ENCODE results near the gene COBL.
"Not testable (repeated sequence)": the region's sequence is repeated elsewhere in the genome, so short reads cannot be mapped to it uniquely, and the experiment has no call there.

COBL gene

DNA sequence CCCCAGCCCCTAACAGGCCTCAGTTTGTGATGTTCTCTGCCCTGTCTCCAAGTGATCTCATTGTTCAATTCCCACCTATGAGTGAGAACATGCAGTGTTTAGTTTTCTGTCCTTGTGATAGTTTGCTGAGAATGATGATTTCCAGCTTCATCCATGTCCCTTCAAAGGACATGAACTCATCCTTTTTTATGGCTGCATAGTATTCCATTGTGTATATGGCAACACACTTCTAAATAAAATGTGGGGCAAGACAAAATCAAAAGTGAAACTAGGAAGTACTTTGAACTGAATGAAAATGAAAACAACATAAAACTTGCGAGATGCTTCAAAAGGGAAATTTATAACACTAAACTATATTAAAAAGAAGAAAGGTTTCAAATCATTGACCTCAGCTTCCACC lies 326.4 kb downstream of the COBL start:
- DNase-seq (ENCODE audit: low read depth): not testable (repeated sequence)

GRCh38 chr7:50988988-50989387 lies 327.6 kb downstream of the COBL start:
- no peak for DNase-seq (ENCODE audit: low read depth)

- DNase-seq (ENCODE audit: low read depth): no peak
These were observed 328.1 kb downstream of the COBL start for GRCh38 chr7:50988465-50988864.

DNA sequence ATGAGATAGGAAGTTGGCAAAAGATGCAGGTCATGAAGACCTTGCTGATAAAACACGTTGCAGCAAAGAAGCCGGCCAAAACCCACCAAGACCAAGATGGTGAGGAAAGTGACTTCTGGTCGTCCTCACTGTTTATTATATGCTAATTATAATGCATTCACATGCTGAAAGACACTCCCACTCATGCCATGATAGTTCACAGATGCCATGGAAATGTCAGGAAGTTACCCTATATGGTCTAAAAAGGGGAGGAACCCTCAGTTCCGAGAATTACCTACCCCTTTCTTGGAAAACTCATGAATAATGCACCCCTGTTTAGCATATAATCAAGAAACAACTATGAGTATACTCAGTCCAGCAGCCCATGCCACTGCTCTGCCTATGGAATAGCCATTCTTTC lies 331.5 kb downstream of the COBL start:
- no peak for DNase-seq (ENCODE audit: low read depth)

DNA sequence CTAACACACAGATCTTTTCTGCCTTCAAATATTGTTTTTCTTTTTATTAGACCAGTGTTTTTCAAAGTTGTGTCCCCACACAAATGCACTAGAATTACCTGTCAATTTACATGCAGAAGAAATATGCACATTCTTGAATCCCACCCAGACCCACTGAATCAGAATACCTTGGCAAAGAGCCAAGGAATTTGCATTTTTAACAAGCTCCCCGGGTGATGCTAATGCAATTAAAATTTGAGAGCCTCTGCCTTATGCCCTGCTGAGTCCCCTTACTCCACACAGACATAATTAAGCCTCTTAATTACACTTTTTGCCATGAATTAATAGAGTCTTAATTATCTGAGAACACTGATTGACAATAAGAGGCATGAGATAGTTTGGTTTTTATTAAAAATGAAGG lies 332.8 kb downstream of the COBL start:
- no peak for DNase-seq (ENCODE audit: low read depth)

DNA sequence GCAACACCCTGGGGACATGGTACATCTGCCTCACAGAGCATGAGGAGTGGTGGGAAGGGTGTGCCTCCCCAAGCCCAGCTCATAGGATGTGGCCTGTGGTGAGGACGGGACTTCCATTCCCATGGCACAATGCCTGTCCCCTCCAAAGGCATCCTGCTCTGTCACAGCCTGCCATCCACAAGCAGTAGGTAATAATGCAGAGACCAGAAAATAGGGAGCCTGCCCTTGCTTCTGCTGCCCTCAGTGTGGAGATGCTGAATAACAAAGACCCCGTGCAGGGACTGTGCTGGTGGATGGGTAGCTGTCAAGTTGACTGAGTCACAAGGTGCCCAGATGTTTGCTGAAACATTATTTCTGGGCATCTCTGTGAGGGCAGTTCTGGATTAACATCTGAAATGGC lies 334.0 kb downstream of the COBL start:
- no peak for DNase-seq (ENCODE audit: low read depth)

DNA sequence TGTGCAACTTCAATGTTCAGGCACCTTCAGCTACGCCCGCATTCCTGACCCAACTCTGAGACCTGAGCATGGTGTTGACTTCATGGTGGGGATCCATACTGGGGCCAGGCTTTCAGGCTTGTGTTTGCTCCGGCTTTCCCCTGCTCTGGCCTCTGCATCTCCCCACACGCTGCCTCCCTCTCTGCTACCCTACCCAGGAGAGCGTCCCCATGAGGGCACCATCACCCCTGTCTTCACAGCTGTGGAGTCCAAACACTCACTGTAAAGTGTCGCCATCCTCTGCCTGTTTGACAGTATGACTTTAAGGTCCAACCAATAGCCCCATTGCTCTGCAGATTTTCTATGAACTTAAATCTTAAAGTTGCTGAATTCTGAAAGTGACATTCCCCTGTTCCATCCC lies 334.9 kb downstream of the COBL start:
- no peak for DNase-seq (ENCODE audit: low read depth)

DNA sequence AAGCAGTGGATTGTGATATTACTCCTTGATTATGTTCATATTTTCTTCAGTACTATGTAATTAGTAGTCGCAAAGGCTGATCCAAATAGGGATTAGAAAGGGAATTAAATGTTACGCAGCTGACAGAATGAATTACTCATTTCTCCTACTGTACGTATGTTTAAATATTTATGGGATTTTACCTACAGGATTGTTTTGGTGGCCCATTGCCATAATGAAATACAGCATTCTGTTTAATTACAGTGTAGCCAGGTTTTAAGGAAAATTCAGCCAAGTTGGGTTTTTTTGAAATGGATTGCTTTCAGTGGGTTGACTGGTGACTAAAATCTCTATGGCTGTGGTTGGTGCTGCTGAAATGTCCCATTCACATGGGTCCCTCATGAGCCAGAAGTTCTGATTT lies 336.2 kb downstream of the COBL start:
- DNase-seq (ENCODE audit: low read depth): no peak

GRCh38 chr7:50978633-50979215 lies 337.9 kb downstream of the COBL start:
- peak; percentile 38 for DNase-seq (ENCODE audit: low read depth)

GRCh38 chr7:50977421-50977820 lies 339.2 kb downstream of the COBL start:
- no peak for DNase-seq (ENCODE audit: low read depth)

DNA sequence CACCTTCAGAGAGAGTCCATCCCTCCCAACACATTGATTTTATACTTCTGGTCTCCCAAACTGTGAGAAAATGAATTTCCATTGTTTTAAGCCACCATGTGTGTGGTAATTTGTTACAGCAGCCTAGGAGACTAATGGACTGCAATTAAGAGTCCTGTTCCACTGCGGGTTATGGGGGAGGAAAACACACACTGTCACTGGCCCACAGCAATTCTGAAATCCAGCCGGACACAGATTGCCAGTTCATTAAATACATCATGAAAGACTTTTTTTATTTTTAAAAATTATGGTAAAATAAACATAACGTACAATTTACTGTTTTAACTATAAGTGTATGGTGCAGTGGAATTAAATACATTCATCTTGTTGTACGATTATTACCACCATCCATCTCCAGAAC lies 340.5 kb downstream of the COBL start:
- no peak for DNase-seq (ENCODE audit: low read depth)

- no peak for DNase-seq (ENCODE audit: low read depth)
These were observed 342.4 kb downstream of the COBL start for GRCh38 chr7:50974240-50974639.

- DNase-seq (ENCODE audit: low read depth): no peak
These were observed 342.8 kb downstream of the COBL start for GRCh38 chr7:50973814-50974213.

GRCh38 chr7:50970092-50970491 lies 346.5 kb downstream of the COBL start:
- DNase-seq (ENCODE audit: low read depth): no peak

All from EH (cell line).